Subcutaneous adipose tissue (tissue), 4 donors: ENCODE results near the gene OPN4. TPM values are rescaled to one million over a fixed set of nuclear protein-coding genes. Genes with fewer than 3 reads are reported as not detected.

ENCODE experiments used
- total RNA-seq, 4 donors: library from RNA; depleted of rRNA; stranded (reverse); fragments of >200 nt; gene quantifications; one replicate each; pipeline ENCODE4 v1.1.0, GENCODE V29; 2016
- TF ChIP-seq, protein P1 (sequence below): fragments of 450-650 bp; IDR thresholded peaks from one replicate; pipeline ENCODE4 v1.5.1; 2016; ENCODE audit warnings: low read depth, mild to moderate bottlenecking, control low read depth, antibody characterized with exemption, moderate library complexity

The OPN4 gene
- total RNA-seq, 4 donors from 2014 or later = 0.22 to 1.5 TPM; not detected in 2

DNA sequence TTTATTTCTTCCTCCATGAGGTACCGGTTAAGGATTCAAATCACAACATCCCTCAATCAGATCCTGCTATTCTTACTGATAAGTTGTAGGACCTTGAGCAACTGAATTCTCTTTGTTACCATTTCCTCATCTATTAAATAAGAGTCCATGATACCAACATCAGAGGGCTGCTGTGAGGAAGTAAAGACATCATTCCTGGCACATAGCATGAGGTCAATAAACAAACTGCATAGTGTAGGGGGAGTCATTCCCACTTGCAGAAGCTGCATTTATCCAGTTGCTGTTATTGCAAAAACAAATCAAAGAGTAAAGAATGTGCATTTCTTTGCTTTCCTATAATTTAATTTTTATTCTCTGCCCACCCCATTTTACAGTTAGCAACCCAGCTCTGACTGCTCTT, 50.8 kb downstream of the OPN4 start:
- TF ChIP-seq, protein P1, sequence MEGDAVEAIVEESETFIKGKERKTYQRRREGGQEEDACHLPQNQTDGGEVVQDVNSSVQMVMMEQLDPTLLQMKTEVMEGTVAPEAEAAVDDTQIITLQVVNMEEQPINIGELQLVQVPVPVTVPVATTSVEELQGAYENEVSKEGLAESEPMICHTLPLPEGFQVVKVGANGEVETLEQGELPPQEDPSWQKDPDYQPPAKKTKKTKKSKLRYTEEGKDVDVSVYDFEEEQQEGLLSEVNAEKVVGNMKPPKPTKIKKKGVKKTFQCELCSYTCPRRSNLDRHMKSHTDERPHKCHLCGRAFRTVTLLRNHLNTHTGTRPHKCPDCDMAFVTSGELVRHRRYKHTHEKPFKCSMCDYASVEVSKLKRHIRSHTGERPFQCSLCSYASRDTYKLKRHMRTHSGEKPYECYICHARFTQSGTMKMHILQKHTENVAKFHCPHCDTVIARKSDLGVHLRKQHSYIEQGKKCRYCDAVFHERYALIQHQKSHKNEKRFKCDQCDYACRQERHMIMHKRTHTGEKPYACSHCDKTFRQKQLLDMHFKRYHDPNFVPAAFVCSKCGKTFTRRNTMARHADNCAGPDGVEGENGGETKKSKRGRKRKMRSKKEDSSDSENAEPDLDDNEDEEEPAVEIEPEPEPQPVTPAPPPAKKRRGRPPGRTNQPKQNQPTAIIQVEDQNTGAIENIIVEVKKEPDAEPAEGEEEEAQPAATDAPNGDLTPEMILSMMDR = no peak

DNA sequence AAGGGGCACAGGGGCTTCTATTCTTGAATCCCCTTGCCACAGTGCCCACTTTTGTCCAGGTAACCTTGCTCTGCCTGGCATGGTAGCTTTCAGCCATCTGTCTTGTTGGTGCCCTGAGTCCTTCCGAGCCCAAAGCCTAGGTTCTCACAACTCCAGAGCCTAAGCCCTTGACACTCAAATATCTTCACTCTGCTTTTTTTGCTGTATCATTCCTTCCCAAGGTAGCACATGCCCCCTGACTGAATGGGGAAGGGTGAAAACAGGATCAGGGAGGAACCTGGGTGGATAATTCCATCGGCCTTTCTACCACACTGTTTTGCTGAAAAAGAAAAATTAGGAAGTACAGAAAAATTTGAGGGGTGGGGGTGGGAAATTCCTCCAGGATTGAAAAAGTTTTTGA, 51.6 kb downstream of the OPN4 start:
- TF ChIP-seq, protein P1 = no peak

DNA sequence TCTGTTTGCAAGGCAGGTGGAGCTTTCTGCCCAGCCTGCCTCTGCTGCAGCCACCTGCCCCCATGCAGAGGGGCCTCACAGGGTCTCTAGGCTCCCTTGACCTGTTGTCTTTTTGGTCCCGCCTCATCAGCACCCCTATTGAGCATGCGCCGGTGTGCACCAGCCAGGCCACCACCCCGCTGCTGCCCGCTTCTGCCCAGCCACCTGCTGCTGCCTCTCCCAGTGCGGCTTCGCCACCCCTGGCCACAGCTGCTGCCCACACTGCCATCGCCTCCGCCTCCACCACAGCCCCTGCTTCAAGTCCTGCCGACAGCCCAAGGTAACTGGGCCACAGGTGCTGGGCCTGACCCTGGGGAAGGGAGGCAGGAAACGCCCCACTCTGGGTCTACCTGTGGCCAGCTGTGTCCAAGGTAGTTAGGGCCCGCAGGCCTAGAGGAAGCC, 52.1 kb downstream of the OPN4 start:
- TF ChIP-seq, protein P1 = no peak

DNA sequence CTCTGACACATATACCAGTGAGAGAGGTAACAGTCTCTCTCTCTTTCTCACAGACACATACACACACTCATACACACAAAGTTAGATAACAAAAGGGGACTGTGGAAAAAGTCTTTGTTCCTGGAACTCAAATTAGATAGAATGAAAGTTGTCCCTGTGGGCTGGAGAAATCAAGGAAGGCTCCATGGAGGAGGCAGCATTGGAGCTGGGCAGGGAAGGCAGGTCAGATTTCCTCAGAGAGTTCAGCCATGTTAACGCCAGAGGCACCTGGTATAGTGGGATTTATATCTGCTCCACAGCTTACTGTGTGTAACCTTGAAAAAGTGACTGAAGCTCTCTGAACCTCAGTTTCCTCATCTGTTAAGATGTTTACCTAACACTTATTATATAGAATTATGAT, 52.6 kb downstream of the OPN4 start:
- TF ChIP-seq, protein P1 = no peak

DNA sequence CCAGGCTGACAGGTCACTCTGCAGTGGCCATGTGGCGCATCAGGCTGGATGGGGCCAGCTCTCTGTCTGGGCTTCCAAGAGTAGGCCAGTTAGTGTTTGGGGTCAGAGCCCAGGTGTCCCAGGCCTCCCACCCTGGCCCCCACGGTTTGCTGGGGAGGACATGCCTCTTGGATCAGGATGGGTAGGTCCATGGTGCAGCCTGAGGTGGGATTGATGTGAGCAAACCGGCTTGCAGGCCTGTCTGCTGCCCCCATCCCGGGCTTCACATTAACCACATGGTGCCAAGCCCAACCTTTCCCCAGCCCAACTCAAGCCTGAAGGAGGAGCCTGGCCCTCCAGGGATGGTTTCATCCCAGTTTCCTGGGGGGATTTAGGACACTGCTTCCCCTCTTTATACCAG, 53.2 kb downstream of the OPN4 start:
- TF ChIP-seq, protein P1 = no peak

DNA sequence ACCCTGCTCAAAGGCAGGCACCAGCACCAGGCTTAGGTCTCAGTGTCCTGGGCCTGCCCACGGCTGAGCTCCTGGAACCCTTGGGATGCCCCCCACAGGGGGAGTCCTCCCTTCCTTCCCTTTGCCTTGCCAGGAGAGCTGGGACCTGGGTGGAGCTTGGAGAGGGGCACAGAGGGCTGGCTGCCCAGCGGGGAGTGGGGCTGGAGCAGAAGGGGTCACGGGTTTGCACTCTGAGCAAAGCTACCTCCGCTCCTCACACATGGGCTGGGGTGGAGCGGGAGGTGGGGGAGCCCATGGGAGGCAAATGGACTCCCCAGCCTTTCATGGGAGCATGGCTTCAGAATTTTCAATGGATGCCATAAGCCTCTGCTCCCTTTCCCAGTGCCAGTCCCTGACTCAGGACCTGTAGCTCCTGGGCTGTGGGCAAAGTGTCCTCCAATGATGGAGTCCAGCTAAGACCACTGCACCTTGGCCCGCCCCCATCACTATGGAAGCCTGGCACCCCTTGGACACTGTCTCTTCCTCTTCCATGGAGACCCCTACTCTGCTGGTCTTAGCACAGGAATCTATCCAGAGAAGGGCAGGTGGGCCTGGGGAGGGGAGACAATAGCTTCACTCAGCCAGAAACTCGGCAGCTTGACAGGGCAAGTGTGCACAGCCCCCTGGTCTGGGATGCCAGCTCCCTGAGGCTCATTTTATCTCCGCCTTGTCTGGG, 53.9 kb downstream of the OPN4 start:
- TF ChIP-seq, protein P1 = no peak

DNA sequence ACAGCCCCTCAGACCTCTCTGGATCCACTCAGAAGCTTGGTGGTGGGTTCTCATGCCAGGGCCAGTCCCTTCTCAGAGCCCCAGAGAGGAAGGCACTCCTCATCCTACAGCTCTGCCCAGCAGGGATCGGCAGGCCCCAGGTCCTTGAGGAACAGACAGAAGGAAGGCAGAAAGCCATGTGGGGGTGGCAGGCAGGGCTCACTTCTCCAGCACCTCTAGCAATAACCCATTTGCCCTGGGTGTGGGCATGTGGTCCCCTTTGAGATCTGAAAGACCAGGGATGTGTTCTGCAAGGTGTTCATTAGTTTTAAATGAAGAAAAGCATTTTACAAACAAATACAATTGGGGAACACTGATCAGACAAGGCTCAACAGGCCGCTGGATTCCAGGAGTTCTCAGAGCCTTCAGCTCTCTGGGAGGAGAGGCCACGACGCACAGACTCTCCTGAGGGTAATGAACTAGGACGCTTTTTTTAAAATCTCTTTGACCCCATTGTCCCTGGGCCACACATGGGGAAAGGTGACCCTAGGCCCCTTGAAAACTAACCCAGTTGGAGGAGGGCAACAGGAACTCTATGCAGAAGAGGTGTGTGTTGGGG, 54.5 kb downstream of the OPN4 start:
- TF ChIP-seq, protein P1 = no peak
